PC-3 (cell line): ENCODE data around the gene SRD5A3. TPM values are rescaled to one million over a fixed set of nuclear protein-coding genes. Genes with fewer than 3 reads are reported as not detected.

Experiments
- ATAC-seq: fragments of 200-7000 bp; cut with Tn5 transposase; 2 replicates; pipeline ENCODE4 v1.9.1; 2020; ENCODE audit warnings: mild to moderate bottlenecking, moderate library complexity
- BruUV-seq: library from RNA; stranded (reverse); fragments of 400-500 nt; replicated peaks from 2 replicates; lab custom pipeline; 2021; lab: Mats Ljungman, UMichigan
- CTCF ChIA-PET: fragments of 300-600 bp; sonication (Branson Sonifier 250); formaldehyde crosslinking; loops from one replicate; lab custom pipeline; 2022; ENCODE audit warnings: antibody characterized with exemption; lab: Charles Lee
- POLR2A ChIA-PET: fragments of 300-600 bp; sonication (Branson Sonifier 250); formaldehyde crosslinking; loops from one replicate; lab custom pipeline; 2022; ENCODE audit warnings: antibody characterized with exemption; ENCODE audit not compliant: unreplicated experiment; lab: Charles Lee
- DNase-seq: peaks from one replicate; pipeline ENCODE4 v3.0.0-alpha.2; 2015
- H2AFZ ChIP-seq: fragments of 300-600 bp; sonication (generic); 2 replicates; pipeline ENCODE4 v1.6.0; 2016; ENCODE audit warnings: antibody characterized with exemption, low read length
- H3F3A ChIP-seq: fragments of 300-600 bp; sonication (generic); one replicate; pipeline ENCODE4 v1.6.0; 2017; ENCODE audit warnings: antibody characterized with exemption, low read length, control low read depth, mild to moderate bottlenecking; ENCODE audit not compliant: unreplicated experiment
- H3K27ac ChIP-seq: fragments of 300-600 bp; sonication (generic); 2 replicates; pipeline ENCODE4 v1.5.1; 2016; ENCODE audit warnings: mild to moderate bottlenecking, low read length
- H3K27me3 ChIP-seq: fragments of 300-600 bp; sonication (generic); 2 replicates; pipeline ENCODE4 v1.6.1; 2016; ENCODE audit warnings: low read length, mixed read lengths
- H3K36me3 ChIP-seq: fragments of 300-600 bp; sonication (generic); 2 replicates; pipeline ENCODE4 v1.6.1; 2016; ENCODE audit warnings: low read depth, mixed run types, low read length, mixed read lengths
- H3K4me1 ChIP-seq: fragments of 300-600 bp; sonication (generic); 2 replicates; pipeline ENCODE4 v1.5.1; 2016; ENCODE audit warnings: low read length; ENCODE audit not compliant: insufficient read depth
- H3K4me2 ChIP-seq: fragments of 300-600 bp; sonication (generic); 2 replicates; pipeline ENCODE4 v1.6.0; 2016; ENCODE audit warnings: low read length
- H3K4me3 ChIP-seq: fragments of 300-600 bp; sonication (generic); 2 replicates; pipeline ENCODE4 v1.5.1; 2016; ENCODE audit warnings: mild to moderate bottlenecking, low read length, mixed read lengths
- H3K79me2 ChIP-seq: fragments of 300-600 bp; sonication (generic); 2 replicates; pipeline ENCODE4 v1.6.1; 2017; ENCODE audit warnings: low read length, mixed read lengths
- H3K9ac ChIP-seq: fragments of 300-600 bp; sonication (generic); 2 replicates; pipeline ENCODE4 v1.6.0; 2016; ENCODE audit warnings: mild to moderate bottlenecking, low read length
- H3K9me2 ChIP-seq: fragments of 300-600 bp; sonication (generic); replicated peaks from 2 replicates; pipeline ENCODE4 v1.6.1; 2016; ENCODE audit warnings: mixed run types, low read length, mixed read lengths
- H3K9me3 ChIP-seq: fragments of 300-600 bp; sonication (generic); 2 replicates; pipeline ENCODE4 v1.6.1; 2016; ENCODE audit warnings: low read length, mixed read lengths
- H4K20me1 ChIP-seq: fragments of 300-600 bp; sonication (generic); 2 replicates; pipeline ENCODE4 v1.6.1; 2016; ENCODE audit warnings: low read length, mixed read lengths
- CTCF ChIP-seq: fragments of 300-600 bp; sonication (generic); conservative IDR thresholded peaks from 2 replicates; pipeline ENCODE4 v1.5.1; 2017; ENCODE audit warnings: antibody characterized with exemption, low read depth, mild to moderate bottlenecking, low read length
- EZH2 ChIP-seq: fragments of 300-600 bp; sonication (generic); IDR thresholded peaks from one replicate; pipeline ENCODE4 v1.6.1; 2017; ENCODE audit warnings: antibody characterized with exemption, mild to moderate bottlenecking, low read length; ENCODE audit not compliant: unreplicated experiment
- EZH2phosphoT487 ChIP-seq: fragments of 300-600 bp; sonication (generic); IDR thresholded peaks from 2 replicates; pipeline ENCODE4 v1.6.1; 2018; ENCODE audit warnings: mild to moderate bottlenecking, antibody characterized with exemption, low read length, borderline replicate concordance
- intact Hi-C: fragments of 100-400 bp; cut with micrococcal nuclease; formaldehyde crosslinking; loops from 2 replicates; pipeline ENCODE4 v1.9.0; 2023
- total RNA-seq: library from RNA; depleted of rRNA; stranded (reverse); fragments of >200 nt; gene quantifications from 2 replicates; pipeline ENCODE4 v1.2.3, GENCODE V29; 2014

SRD5A3 gene
- total RNA-seq, 1 experiment from 2014 or later, result 15.2 TPM

GRCh38 chr4:55363691-55364351, 17.8 kb downstream of the SRD5A3 start:
- DNase-seq (no peak), ATAC-seq (no peak)
- no TSS peak for BruUV-seq
- Histone ChIP-seq H3F3A (peaks cover 6% of the 10 kb centered on the region), H3K9me2 (no peaks in the 10 kb centered on the region), H3K36me3 (no peaks in the 10 kb centered on the region), H3K9me3 (no peaks in the 10 kb centered on the region), H3K79me2 (no peaks in the 10 kb centered on the region), H2AFZ (no peak overlapping the region), H4K20me1 (no peaks in the 10 kb centered on the region), H3K9ac (no peak overlapping the region), H3K27me3 (no peaks in the 10 kb centered on the region), H3K4me1 (peaks cover 25% of the 10 kb centered on the region), H3K4me2 (no peak overlapping the region), H3K27ac (no peak overlapping the region), H3K4me3 (no peak overlapping the region)
- intact Hi-C loops, result no loop called here
- TF ChIP-seq EZH2phosphoT487 (no peak), CTCF (no peak), EZH2 (no peak)
- ChIA-PET POLR2A (no interaction called here), CTCF (no interaction called here)

GRCh38 chr4:55364691-55365344, 18.8 kb downstream of the SRD5A3 start:
- H3K27ac ChIP-seq, result no peak overlapping the region
- DNase-seq (no peak), ATAC-seq (no peak)
- no peaks in the 10 kb centered on the region for H3K9me2 ChIP-seq
- H3F3A ChIP-seq, result no peaks in the 10 kb centered on the region
- H3K36me3 ChIP-seq, result 0 out of 2 replicates have a peak, but pooled peaks cover 2% of the 10 kb centered on the region
- H3K27me3 ChIP-seq, result no peaks in the 10 kb centered on the region
- ChIA-PET CTCF (no interaction called here), POLR2A (interaction anchor here (0.6 kb wide), 1 partner anchor 180 kb away, joined by 3 read pairs; no protein-coding TSS in a partner anchor)
- no peak overlapping the region for H3K4me2 ChIP-seq
- H3K4me1 ChIP-seq, result peaks cover 16% of the 10 kb centered on the region
- H3K9me3 ChIP-seq, result no peaks in the 10 kb centered on the region
- H2AFZ ChIP-seq, result no peak overlapping the region
- no peak overlapping the region for H3K4me3 ChIP-seq
- H3K79me2 ChIP-seq, result no peaks in the 10 kb centered on the region
- H3K9ac ChIP-seq, result no peak overlapping the region
- TF ChIP-seq EZH2 (no peak), EZH2phosphoT487 (no peak), CTCF (no peak)
- no peaks in the 10 kb centered on the region for H4K20me1 ChIP-seq
- intact Hi-C loops, result no loop called here
- no TSS peak for BruUV-seq

GRCh38 chr4:55365345-55365728, 19.3 kb downstream of the SRD5A3 start:
- H3K9me2 ChIP-seq, result no peaks in the 10 kb centered on the region
- no peaks in the 10 kb centered on the region for H3K79me2 ChIP-seq
- no peak overlapping the region for H3K9ac ChIP-seq
- H3K27me3 ChIP-seq, result no peaks in the 10 kb centered on the region
- H3K4me2 ChIP-seq, result no peak overlapping the region
- no peak for DNase-seq
- BruUV-seq, result no TSS peak
- no peak for TF ChIP-seq EZH2phosphoT487
- TF ChIP-seq CTCF, result no peak
- no peak for TF ChIP-seq EZH2
- H4K20me1 ChIP-seq, result no peaks in the 10 kb centered on the region
- intact Hi-C loops, result no loop called here
- H3K9me3 ChIP-seq, result no peaks in the 10 kb centered on the region
- ChIA-PET POLR2A (interaction anchor here (0.6 kb wide), 1 partner anchor 180 kb away, joined by 3 read pairs; no protein-coding TSS in a partner anchor), CTCF (no interaction called here)
- no peak overlapping the region for H3K27ac ChIP-seq
- H3K36me3 ChIP-seq, result 0 out of 2 replicates have a peak, but pooled peaks cover 5% of the 10 kb centered on the region
- H3K4me1 ChIP-seq, result peaks cover 16% of the 10 kb centered on the region
- H3F3A ChIP-seq, result no peaks in the 10 kb centered on the region
- no peak for ATAC-seq
- H3K4me3 ChIP-seq, result no peak overlapping the region
- no peak overlapping the region for H2AFZ ChIP-seq
